Measurements from ENCODE around the gene SSNA1.

The SSNA1 gene

GRCh38 chr9:137156567-137157375 lies 31.7 kb upstream of the SSNA1 start:
- DNase-seq = no peak

GRCh38 chr9:137157618-137158415 lies 30.7 kb upstream of the SSNA1 start:
- no peak for DNase-seq

GRCh38 chr9:137158625-137159024 lies 29.9 kb upstream of the SSNA1 start:
- no peak for DNase-seq

- no peak for DNase-seq
Measured at GRCh38 chr9:137159105-137160053, 29.1 kb upstream of the SSNA1 start.

- no peak for DNase-seq
Measured at GRCh38 chr9:137160054-137160425, 28.4 kb upstream of the SSNA1 start.

- DNase-seq = no peak
Measured at GRCh38 chr9:137160716-137161557, 27.5 kb upstream of the SSNA1 start.

- DNase-seq = no peak
Measured at GRCh38 chr9:137161558-137162486, 26.7 kb upstream of the SSNA1 start.

- DNase-seq = no peak
Measured at GRCh38 chr9:137162505-137163364, 25.7 kb upstream of the SSNA1 start.

GRCh38 chr9:137163365-137163715 lies 25.1 kb upstream of the SSNA1 start:
- DNase-seq = no peak

GRCh38 chr9:137163805-137164204 lies 24.7 kb upstream of the SSNA1 start:
- DNase-seq = no peak

GRCh38 chr9:137164370-137165249 lies 23.9 kb upstream of the SSNA1 start:
- no peak for DNase-seq

- DNase-seq = no peak
Measured at GRCh38 chr9:137165250-137165836, 23.1 kb upstream of the SSNA1 start.

- DNase-seq = no peak
Measured at GRCh38 chr9:137166380-137167229, 21.9 kb upstream of the SSNA1 start.

- DNase-seq = no peak
Measured at GRCh38 chr9:137167277-137167746, 21.2 kb upstream of the SSNA1 start.

GRCh38 chr9:137167747-137168572 lies 20.5 kb upstream of the SSNA1 start:
- no peak for DNase-seq

- DNase-seq = no peak
Measured at GRCh38 chr9:137168573-137168903, 19.9 kb upstream of the SSNA1 start.
